IPS-20b (cell line): ENCODE data around the gene MDFI.
"Not testable (repeated sequence)": the region's sequence is repeated elsewhere in the genome, so short reads cannot be mapped to it uniquely, and the experiment has no call there.

ENCODE experiments used
- H3K27ac ChIP-seq: one replicate; pipeline ENCODE4 v1.5.1; 2013; ENCODE audit warnings: low read length
- H3K27me3 ChIP-seq: 2 replicates; pipeline ENCODE4 v1.6.1; 2013; ENCODE audit warnings: mild to moderate bottlenecking, low read length, inconsistent platforms; ENCODE audit not compliant: insufficient read depth
- H3K36me3 ChIP-seq: 2 replicates; pipeline ENCODE4 v1.6.1; 2013; ENCODE audit warnings: low read depth, mild to moderate bottlenecking, inconsistent platforms, low read length, moderate library complexity; ENCODE audit not compliant: insufficient read depth
- H3K4me1 ChIP-seq: 2 replicates; pipeline ENCODE4 v1.6.1; 2013; ENCODE audit warnings: mild to moderate bottlenecking, control low read depth, inconsistent platforms, low read length, moderate library complexity; ENCODE audit not compliant: insufficient read depth
- H3K4me3 ChIP-seq: 2 replicates; pipeline ENCODE4 v1.5.1; 2013; ENCODE audit warnings: mild to moderate bottlenecking, low read length, inconsistent platforms
- H3K9ac ChIP-seq: 2 replicates; pipeline ENCODE4 v1.6.1; 2013; ENCODE audit warnings: low read depth, mild to moderate bottlenecking, inconsistent platforms, low read length, moderate library complexity
- H3K9me3 ChIP-seq: 2 replicates; pipeline ENCODE4 v1.6.1; 2013; ENCODE audit warnings: mild to moderate bottlenecking, low read depth, low read length, inconsistent platforms; ENCODE audit not compliant: insufficient read depth

MDFI gene

GRCh38 chr6:41604006-41604405 lies 34.3 kb upstream of the MDFI start:
- no peak overlapping the region for H3K4me3 ChIP-seq
- no peak overlapping the region for H3K27ac ChIP-seq
- no peaks in the 10 kb centered on the region for H3K9me3 ChIP-seq
- no peaks in the 10 kb centered on the region for H3K36me3 ChIP-seq
- 0 out of 2 replicates have a peak, but pooled peaks cover 13% of the 10 kb centered on the region for H3K27me3 ChIP-seq
- H3K9ac ChIP-seq, result no peak overlapping the region
- peaks cover 11% of the 10 kb centered on the region; the same call in 1 of the 2 replicates for H3K4me1 ChIP-seq

- Histone ChIP-seq H3K9me3 (no peaks in the 10 kb centered on the region), H3K9ac (no peak overlapping the region), H3K4me3 (no peak overlapping the region), H3K36me3 (no peaks in the 10 kb centered on the region), H3K27me3 (peaks cover 11% of the 10 kb centered on the region; the same call in 1 of the 2 replicates), H3K27ac (no peak overlapping the region), H3K4me1 (peaks cover 5% of the 10 kb centered on the region; the same call in 1 of the 2 replicates)
These were observed 32.6 kb upstream of the MDFI start for GRCh38 chr6:41605649-41606048.

GRCh38 chr6:41607036-41607435 lies 31.2 kb upstream of the MDFI start:
- peaks cover 6% of the 10 kb centered on the region; the same call in 1 of the 2 replicates for H3K27me3 ChIP-seq
- no peaks in the 10 kb centered on the region for H3K9me3 ChIP-seq
- no peak overlapping the region for H3K4me3 ChIP-seq
- peaks cover 5% of the 10 kb centered on the region; the same call in 1 of the 2 replicates for H3K4me1 ChIP-seq
- H3K9ac ChIP-seq, result no peak overlapping the region
- no peaks in the 10 kb centered on the region for H3K36me3 ChIP-seq
- H3K27ac ChIP-seq, result no peak overlapping the region

- Histone ChIP-seq H3K9ac (no peak overlapping the region), H3K27me3 (no peaks in the 10 kb centered on the region; the same call in 1 of the 2 replicates), H3K9me3 (no peaks in the 10 kb centered on the region), H3K4me3 (no peak overlapping the region), H3K36me3 (no peaks in the 10 kb centered on the region), H3K4me1 (peaks cover under 1% of the 10 kb centered on the region; the same call in 1 of the 2 replicates), H3K27ac (no peak overlapping the region)
These were observed 30.5 kb upstream of the MDFI start for GRCh38 chr6:41607736-41608135.

GRCh38 chr6:41608443-41609151 lies 29.7 kb upstream of the MDFI start:
- no peak overlapping the region for H3K27ac ChIP-seq
- no peak overlapping the region for H3K4me3 ChIP-seq
- no peaks in the 10 kb centered on the region for H3K36me3 ChIP-seq
- H3K9me3 ChIP-seq, result peaks cover 4% of the 10 kb centered on the region; the same call in 1 of the 2 replicates
- no peaks in the 10 kb centered on the region; the same call in 1 of the 2 replicates for H3K27me3 ChIP-seq
- H3K4me1 ChIP-seq, result no peaks in the 10 kb centered on the region
- no peak overlapping the region for H3K9ac ChIP-seq

- no peaks in the 10 kb centered on the region for H3K36me3 ChIP-seq
- H3K4me1 ChIP-seq, result no peaks in the 10 kb centered on the region
- H3K9me3 ChIP-seq, result peaks cover 4% of the 10 kb centered on the region; the same call in 1 of the 2 replicates
- H3K4me3 ChIP-seq, result no peak overlapping the region
- no peak overlapping the region for H3K27ac ChIP-seq
- H3K27me3 ChIP-seq, result no peaks in the 10 kb centered on the region; the same call in 1 of the 2 replicates
- no peak overlapping the region for H3K9ac ChIP-seq
These were observed 23.6 kb upstream of the MDFI start for GRCh38 chr6:41614715-41615114.

GRCh38 chr6:41615311-41615710 lies 23.0 kb upstream of the MDFI start:
- H3K27me3 ChIP-seq, result no peaks in the 10 kb centered on the region
- H3K4me1 ChIP-seq, result no peaks in the 10 kb centered on the region
- H3K4me3 ChIP-seq, result no peak overlapping the region
- no peak overlapping the region for H3K27ac ChIP-seq
- no peaks in the 10 kb centered on the region for H3K36me3 ChIP-seq
- peaks cover 5% of the 10 kb centered on the region; the same call in 1 of the 2 replicates for H3K9me3 ChIP-seq
- no peak overlapping the region for H3K9ac ChIP-seq

GRCh38 chr6:41618598-41618997 lies 19.7 kb upstream of the MDFI start:
- Histone ChIP-seq H3K4me3 (no peak overlapping the region), H3K4me1 (no peaks in the 10 kb centered on the region), H3K9me3 (peaks cover 13% of the 10 kb centered on the region), H3K9ac (no peak overlapping the region), H3K36me3 (no peaks in the 10 kb centered on the region), H3K27me3 (no peaks in the 10 kb centered on the region), H3K27ac (no peak overlapping the region)

- not testable (repeated sequence) for H3K9ac ChIP-seq, H3K36me3 ChIP-seq, H3K4me3 ChIP-seq, H3K27me3 ChIP-seq, H3K27ac ChIP-seq, H3K4me1 ChIP-seq
- H3K9me3 ChIP-seq, result peaks cover 13% of the 10 kb centered on the region
These were observed 19.1 kb upstream of the MDFI start for GRCh38 chr6:41619193-41619592.

- H3K36me3 ChIP-seq, result no peaks in the 10 kb centered on the region
- no peak overlapping the region for H3K9ac ChIP-seq
- no peaks in the 10 kb centered on the region for H3K4me1 ChIP-seq
- H3K27ac ChIP-seq, result no peak overlapping the region
- H3K9me3 ChIP-seq, result peaks cover 13% of the 10 kb centered on the region
- no peak overlapping the region for H3K4me3 ChIP-seq
- H3K27me3 ChIP-seq, result no peaks in the 10 kb centered on the region
These were observed 16.9 kb upstream of the MDFI start for GRCh38 chr6:41621367-41621766.

- Histone ChIP-seq H3K27me3 (no peaks in the 10 kb centered on the region), H3K4me1 (no peaks in the 10 kb centered on the region), H3K36me3 (no peaks in the 10 kb centered on the region), H3K9ac (no peak overlapping the region), H3K4me3 (no peak overlapping the region), H3K9me3 (peaks cover 13% of the 10 kb centered on the region), H3K27ac (no peak overlapping the region)
These were observed 16.5 kb upstream of the MDFI start for GRCh38 chr6:41621802-41622201.

GRCh38 chr6:41622206-41622988 lies 15.9 kb upstream of the MDFI start:
- H3K9ac ChIP-seq, result no peak overlapping the region

More at GRCh38 chr6:41622206-41622988, 15.9 kb upstream of the MDFI start:
- no peak overlapping the region for H3K27ac ChIP-seq
- H3K9me3 ChIP-seq, result peaks cover 13% of the 10 kb centered on the region
- H3K27me3 ChIP-seq, result no peaks in the 10 kb centered on the region
- no peaks in the 10 kb centered on the region for H3K4me1 ChIP-seq
- no peak overlapping the region for H3K4me3 ChIP-seq
- H3K36me3 ChIP-seq, result no peaks in the 10 kb centered on the region
